Vagina (tissue), 2 donors: Measurements from ENCODE around the gene PXYLP1.

Experiments used
- CTCF ChIP-seq, 3 experiments: fragments of 450-650 bp in 2 of 3; fragments of 200-600 bp in 1 of 3; sonication (generic) in 1 of 3; IDR thresholded peaks; one replicate each; pipeline ENCODE4 v1.5.1; 2017 to 2019; ENCODE audit warnings: antibody characterized with exemption in 3 of 3, mild to moderate bottlenecking in 2 of 3, moderate library complexity in 2 of 3
- POLR2AphosphoS5 ChIP-seq, 2 donors: sonication (generic); formaldehyde crosslinking; IDR thresholded peaks; one replicate each; pipeline ENCODE4 v1.9.0; 2017; ENCODE audit warnings: antibody characterized with exemption in 2 of 2, mild to moderate bottlenecking in 2 of 2, low read depth in 1 of 2; ENCODE audit not compliant: insufficient read depth in 1 of 2

DNA sequence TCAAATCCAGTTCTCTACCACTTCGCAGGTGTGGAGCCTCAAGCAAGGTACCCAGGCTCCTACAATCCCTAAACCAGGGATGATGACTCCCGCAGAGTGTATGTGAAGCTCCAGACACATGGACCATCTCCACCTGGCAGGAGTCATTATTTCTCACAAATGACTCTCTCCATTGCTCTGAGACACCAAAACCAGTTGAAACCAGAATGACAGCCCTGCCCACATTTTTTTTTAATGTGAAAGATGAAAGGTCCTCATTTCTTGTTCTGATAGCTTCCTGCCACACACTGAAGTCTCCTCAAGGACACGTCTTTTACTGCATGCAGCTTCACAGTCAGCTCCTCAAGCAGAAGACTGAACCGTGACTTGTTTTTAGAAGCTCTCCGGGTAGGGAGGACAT, 75.3 kb downstream of the PXYLP1 start:
- TF ChIP-seq CTCF (IDR thresholded peaks at IDR 0.05) (no peak), POLR2AphosphoS5 (IDR thresholded peaks at IDR 0.05; ENCODE audit: insufficient read depth in 1 of 2, low read depth in 1 of 2) (no peak)
